HepG2 (cell line): ENCODE results near the gene MMP24OS. TPM values are rescaled to one million over a fixed set of nuclear protein-coding genes. Genes with fewer than 3 reads are reported as not detected.

Experiments
- EZH2 ChIP-seq: conservative IDR thresholded peaks from 2 replicates; pipeline ENCODE4 v1.6.1; 2012; ENCODE audit warnings: mild to moderate bottlenecking, low read depth, low read length, moderate library complexity
- NPAS2 ChIP-seq: sonication (generic); formaldehyde crosslinking; IDR thresholded peaks from 2 replicates; pipeline ENCODE4 v1.8.0; 2022; ENCODE audit warnings: mild to moderate bottlenecking, missing genetic modification reagents, borderline replicate concordance
- TGIF2 ChIP-seq: IDR thresholded peaks from 2 replicates; pipeline ENCODE4 v1.6.1; 2016; ENCODE audit warnings: control low read depth, missing compliant biosample characterization
- THAP11 ChIP-seq: IDR thresholded peaks from 2 replicates; pipeline ENCODE4 v1.6.1; 2016; ENCODE audit warnings: missing biosample characterization, missing genetic modification reagents
- YY1 ChIP-seq: IDR thresholded peaks from 2 replicates; pipeline ENCODE4 v1.6.1; 2011; ENCODE audit warnings: low read length, low read depth, moderate library complexity, mild to moderate bottlenecking; ENCODE audit not compliant: insufficient read depth, insufficient replicate concordance
- ZBTB1 ChIP-seq: sonication (generic); formaldehyde crosslinking; IDR thresholded peaks from 2 replicates; pipeline ENCODE4 v1.4.0; 2020; ENCODE audit warnings: missing genetic modification reagents, borderline replicate concordance
- ZFP37 ChIP-seq: sonication (generic); formaldehyde crosslinking; IDR thresholded peaks from 2 replicates; pipeline ENCODE4 v1.4.0; 2020; ENCODE audit warnings: missing genetic modification reagents, borderline replicate concordance
- ZFY ChIP-seq: sonication (generic); formaldehyde crosslinking; IDR thresholded peaks from 2 replicates; pipeline ENCODE4 v1.4.0; 2020; ENCODE audit warnings: missing genetic modification reagents
- ZFYVE20 ChIP-seq: sonication (generic); formaldehyde crosslinking; IDR thresholded peaks from 2 replicates; pipeline ENCODE4 v1.8.0; 2023; ENCODE audit warnings: low read depth, mild to moderate bottlenecking, moderate library complexity, missing genetic modification reagents, borderline replicate concordance
- ZNF17 ChIP-seq: sonication (generic); formaldehyde crosslinking; IDR thresholded peaks from 2 replicates; pipeline ENCODE4 v1.5.0; 2020; ENCODE audit warnings: mild to moderate bottlenecking, missing genetic modification reagents
- ZNF430 ChIP-seq: sonication (generic); formaldehyde crosslinking; IDR thresholded peaks from 2 replicates; pipeline ENCODE4 v1.9.0; 2021; ENCODE audit warnings: mild to moderate bottlenecking, missing genetic modification reagents
- ZNF670 ChIP-seq: sonication (generic); formaldehyde crosslinking; IDR thresholded peaks from 2 replicates; pipeline ENCODE4 v1.8.0; 2022; ENCODE audit warnings: mild to moderate bottlenecking, missing genetic modification reagents, borderline replicate concordance
- ZNF672 ChIP-seq: sonication (generic); formaldehyde crosslinking; IDR thresholded peaks from 2 replicates; pipeline ENCODE4 v1.8.1; 2022; ENCODE audit warnings: missing genetic modification reagents
- ZNF761 ChIP-seq: sonication (generic); formaldehyde crosslinking; conservative IDR thresholded peaks from 2 replicates; pipeline ENCODE4 v1.4.0; 2020; ENCODE audit warnings: mild to moderate bottlenecking, missing genetic modification reagents
- polyA plus RNA-seq, 8 experiments: library from polyadenylated mRNA; depleted of rRNA in 3 of 8; stranded (reverse) in 7 of 8; unstranded in 1 of 8; fragments of >200 nt; fragmentation: Illumina TruSeq in 4 of 8; extraction: Trizol in 4 of 8; gene quantifications; 2 replicates each; pipeline versions ENCODE4 v1.2.1 to v1.2.3, GENCODE V29; 2011 to 2016; ENCODE audit warnings: low read depth in 4 of 8, missing spikeins in 1 of 8, mixed read lengths in 1 of 8; ENCODE audit not compliant: insufficient read depth in 1 of 8
- total RNA-seq, 5 experiments: library from RNA; depleted of rRNA; stranded (reverse); fragments of >200 nt; fragmentation: Illumina TruSeq; extraction: Trizol; gene quantifications; 2 replicates each; pipeline ENCODE4 v1.2.3, GENCODE V29; 2016; ENCODE audit warnings: low read depth in 1 of 5
- TF ChIP-seq, protein P1 (sequence below): sonication (generic); formaldehyde crosslinking; IDR thresholded peaks from 2 replicates; pipeline ENCODE4 v1.4.0; 2020; ENCODE audit warnings: missing genetic modification reagents
- TF ChIP-seq, protein P2 (sequence below): sonication (generic); formaldehyde crosslinking; IDR thresholded peaks from 2 replicates; pipeline ENCODE4 v1.8.0; 2022; ENCODE audit warnings: missing genetic modification reagents, mild to moderate bottlenecking, moderate library complexity, borderline replicate concordance
- TF ChIP-seq, protein P3 (sequence below): sonication (generic); formaldehyde crosslinking; IDR thresholded peaks from 2 replicates; pipeline ENCODE4 v1.4.0; 2020; ENCODE audit warnings: missing genetic modification reagents, borderline replicate concordance
- TF ChIP-seq, protein P4 (sequence below): sonication (generic); formaldehyde crosslinking; IDR thresholded peaks from 2 replicates; pipeline ENCODE4 v1.4.0; 2020; ENCODE audit warnings: missing genetic modification reagents

The MMP24OS gene
- total and polyA plus RNA-seq, 2 of the 13 experiments (the other 11 are each of a cell fraction or from before 2014, with no cell fraction given) = 6.0 to 8.5 TPM

DNA sequence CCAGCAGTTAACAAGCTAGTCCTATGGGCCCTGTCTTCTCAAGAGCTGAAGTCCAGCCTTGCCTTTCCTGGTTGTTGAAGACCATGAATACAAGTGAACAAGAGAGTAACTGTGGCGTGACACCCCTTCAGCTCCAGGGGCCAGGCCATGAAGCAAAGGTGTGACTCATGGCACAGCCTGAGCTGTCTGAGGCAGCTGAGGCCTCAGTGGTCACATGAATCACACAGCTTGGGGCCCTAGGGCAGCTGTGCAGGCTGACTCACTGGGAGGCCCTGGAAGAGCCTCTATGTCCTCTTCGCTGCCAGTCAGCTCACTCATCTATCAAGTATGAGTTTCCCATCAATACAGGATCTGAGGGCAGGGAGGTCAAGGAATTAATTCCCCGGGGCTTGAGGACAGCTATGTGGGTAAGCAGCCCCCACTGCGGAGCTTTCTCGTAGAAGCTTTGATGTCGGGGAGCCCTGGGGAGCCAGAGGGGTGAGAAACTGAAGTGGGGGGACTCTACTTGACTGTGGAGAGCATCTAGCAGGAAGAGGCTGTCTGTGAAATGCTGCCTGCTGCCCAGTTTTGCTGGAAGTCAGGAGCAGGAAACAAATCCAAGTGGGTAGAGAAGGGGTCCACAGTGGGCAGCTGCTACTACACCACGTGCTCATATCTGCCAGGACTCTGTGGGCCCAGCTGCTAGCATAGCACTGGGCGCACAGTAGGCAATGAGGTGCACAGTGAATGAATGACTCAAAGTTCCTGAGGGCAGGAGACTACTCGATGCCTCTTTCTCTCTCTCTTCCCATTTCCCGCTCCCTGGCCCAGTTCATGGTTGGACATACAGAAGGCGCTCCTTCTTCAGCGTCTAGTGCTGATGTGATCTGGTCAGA, 28.0 kb upstream of the MMP24OS start (continued):
- TF ChIP-seq, protein P1, sequence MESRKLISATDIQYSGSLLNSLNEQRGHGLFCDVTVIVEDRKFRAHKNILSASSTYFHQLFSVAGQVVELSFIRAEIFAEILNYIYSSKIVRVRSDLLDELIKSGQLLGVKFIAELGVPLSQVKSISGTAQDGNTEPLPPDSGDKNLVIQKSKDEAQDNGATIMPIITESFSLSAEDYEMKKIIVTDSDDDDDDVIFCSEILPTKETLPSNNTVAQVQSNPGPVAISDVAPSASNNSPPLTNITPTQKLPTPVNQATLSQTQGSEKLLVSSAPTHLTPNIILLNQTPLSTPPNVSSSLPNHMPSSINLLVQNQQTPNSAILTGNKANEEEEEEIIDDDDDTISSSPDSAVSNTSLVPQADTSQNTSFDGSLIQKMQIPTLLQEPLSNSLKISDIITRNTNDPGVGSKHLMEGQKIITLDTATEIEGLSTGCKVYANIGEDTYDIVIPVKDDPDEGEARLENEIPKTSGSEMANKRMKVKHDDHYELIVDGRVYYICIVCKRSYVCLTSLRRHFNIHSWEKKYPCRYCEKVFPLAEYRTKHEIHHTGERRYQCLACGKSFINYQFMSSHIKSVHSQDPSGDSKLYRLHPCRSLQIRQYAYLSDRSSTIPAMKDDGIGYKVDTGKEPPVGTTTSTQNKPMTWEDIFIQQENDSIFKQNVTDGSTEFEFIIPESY (CRISPR knock-in tag) = peak; percentile 91
- TF ChIP-seq ZNF17 (CRISPR knock-in tag) = no peak
- TF ChIP-seq, protein P2, sequence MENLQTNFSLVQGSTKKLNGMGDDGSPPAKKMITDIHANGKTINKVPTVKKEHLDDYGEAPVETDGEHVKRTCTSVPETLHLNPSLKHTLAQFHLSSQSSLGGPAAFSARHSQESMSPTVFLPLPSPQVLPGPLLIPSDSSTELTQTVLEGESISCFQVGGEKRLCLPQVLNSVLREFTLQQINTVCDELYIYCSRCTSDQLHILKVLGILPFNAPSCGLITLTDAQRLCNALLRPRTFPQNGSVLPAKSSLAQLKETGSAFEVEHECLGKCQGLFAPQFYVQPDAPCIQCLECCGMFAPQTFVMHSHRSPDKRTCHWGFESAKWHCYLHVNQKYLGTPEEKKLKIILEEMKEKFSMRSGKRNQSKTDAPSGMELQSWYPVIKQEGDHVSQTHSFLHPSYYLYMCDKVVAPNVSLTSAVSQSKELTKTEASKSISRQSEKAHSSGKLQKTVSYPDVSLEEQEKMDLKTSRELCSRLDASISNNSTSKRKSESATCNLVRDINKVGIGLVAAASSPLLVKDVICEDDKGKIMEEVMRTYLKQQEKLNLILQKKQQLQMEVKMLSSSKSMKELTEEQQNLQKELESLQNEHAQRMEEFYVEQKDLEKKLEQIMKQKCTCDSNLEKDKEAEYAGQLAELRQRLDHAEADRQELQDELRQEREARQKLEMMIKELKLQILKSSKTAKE = no peak
- TF ChIP-seq ZNF670 = no peak
- TF ChIP-seq ZFYVE20 (CRISPR knock-in tag) = no peak
- TF ChIP-seq, protein P3, sequence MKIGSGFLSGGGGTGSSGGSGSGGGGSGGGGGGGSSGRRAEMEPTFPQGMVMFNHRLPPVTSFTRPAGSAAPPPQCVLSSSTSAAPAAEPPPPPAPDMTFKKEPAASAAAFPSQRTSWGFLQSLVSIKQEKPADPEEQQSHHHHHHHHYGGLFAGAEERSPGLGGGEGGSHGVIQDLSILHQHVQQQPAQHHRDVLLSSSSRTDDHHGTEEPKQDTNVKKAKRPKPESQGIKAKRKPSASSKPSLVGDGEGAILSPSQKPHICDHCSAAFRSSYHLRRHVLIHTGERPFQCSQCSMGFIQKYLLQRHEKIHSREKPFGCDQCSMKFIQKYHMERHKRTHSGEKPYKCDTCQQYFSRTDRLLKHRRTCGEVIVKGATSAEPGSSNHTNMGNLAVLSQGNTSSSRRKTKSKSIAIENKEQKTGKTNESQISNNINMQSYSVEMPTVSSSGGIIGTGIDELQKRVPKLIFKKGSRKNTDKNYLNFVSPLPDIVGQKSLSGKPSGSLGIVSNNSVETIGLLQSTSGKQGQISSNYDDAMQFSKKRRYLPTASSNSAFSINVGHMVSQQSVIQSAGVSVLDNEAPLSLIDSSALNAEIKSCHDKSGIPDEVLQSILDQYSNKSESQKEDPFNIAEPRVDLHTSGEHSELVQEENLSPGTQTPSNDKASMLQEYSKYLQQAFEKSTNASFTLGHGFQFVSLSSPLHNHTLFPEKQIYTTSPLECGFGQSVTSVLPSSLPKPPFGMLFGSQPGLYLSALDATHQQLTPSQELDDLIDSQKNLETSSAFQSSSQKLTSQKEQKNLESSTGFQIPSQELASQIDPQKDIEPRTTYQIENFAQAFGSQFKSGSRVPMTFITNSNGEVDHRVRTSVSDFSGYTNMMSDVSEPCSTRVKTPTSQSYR (CRISPR knock-in tag) = peak; percentile 3; the same call in 1 of the 2 replicates
- peak; percentile 71 for TF ChIP-seq THAP11 (CRISPR knock-in tag)
- TF ChIP-seq TGIF2 = peak; percentile 61; the same call in 1 of the 2 replicates
- TF ChIP-seq ZFY (CRISPR knock-in tag) = peak; percentile 54; the same call in 1 of the 2 replicates
- no peak for TF ChIP-seq ZFP37
- TF ChIP-seq ZNF430 = no peak
- TF ChIP-seq NPAS2 (CRISPR knock-in tag) = no peak
- no peak for TF ChIP-seq ZNF761 (CRISPR knock-in tag)
- no peak for TF ChIP-seq YY1
- TF ChIP-seq, protein P4, sequence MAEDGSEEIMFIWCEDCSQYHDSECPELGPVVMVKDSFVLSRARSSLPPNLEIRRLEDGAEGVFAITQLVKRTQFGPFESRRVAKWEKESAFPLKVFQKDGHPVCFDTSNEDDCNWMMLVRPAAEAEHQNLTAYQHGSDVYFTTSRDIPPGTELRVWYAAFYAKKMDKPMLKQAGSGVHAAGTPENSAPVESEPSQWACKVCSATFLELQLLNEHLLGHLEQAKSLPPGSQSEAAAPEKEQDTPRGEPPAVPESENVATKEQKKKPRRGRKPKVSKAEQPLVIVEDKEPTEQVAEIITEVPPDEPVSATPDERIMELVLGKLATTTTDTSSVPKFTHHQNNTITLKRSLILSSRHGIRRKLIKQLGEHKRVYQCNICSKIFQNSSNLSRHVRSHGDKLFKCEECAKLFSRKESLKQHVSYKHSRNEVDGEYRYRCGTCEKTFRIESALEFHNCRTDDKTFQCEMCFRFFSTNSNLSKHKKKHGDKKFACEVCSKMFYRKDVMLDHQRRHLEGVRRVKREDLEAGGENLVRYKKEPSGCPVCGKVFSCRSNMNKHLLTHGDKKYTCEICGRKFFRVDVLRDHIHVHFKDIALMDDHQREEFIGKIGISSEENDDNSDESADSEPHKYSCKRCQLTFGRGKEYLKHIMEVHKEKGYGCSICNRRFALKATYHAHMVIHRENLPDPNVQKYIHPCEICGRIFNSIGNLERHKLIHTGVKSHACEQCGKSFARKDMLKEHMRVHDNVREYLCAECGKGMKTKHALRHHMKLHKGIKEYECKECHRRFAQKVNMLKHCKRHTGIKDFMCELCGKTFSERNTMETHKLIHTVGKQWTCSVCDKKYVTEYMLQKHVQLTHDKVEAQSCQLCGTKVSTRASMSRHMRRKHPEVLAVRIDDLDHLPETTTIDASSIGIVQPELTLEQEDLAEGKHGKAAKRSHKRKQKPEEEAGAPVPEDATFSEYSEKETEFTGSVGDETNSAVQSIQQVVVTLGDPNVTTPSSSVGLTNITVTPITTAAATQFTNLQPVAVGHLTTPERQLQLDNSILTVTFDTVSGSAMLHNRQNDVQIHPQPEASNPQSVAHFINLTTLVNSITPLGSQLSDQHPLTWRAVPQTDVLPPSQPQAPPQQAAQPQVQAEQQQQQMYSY = no peak
- no peak; the same call in 1 of the 2 replicates for TF ChIP-seq ZBTB1 (CRISPR knock-in tag)
- no peak for TF ChIP-seq EZH2
- TF ChIP-seq ZNF672 (CRISPR knock-in tag) = no peak
